Uterus (tissue), 4 donors: ENCODE results near the gene ST6GALNAC2. TPM values are rescaled to one million over a fixed set of nuclear protein-coding genes. Genes with fewer than 3 reads are reported as not detected.

Experiments used
- DNase-seq, 2 donors: peaks; one replicate each; pipeline ENCODE4 v3.0.0-alpha.2; 2019 to 2020
- H3K27ac ChIP-seq, 2 donors: fragments of 200-600 bp; sonication (generic); 1 replicate in 1 of 2; 2 replicates in 1 of 2; pipeline ENCODE4 v1.5.1; 2016 to 2018
- H3K27me3 ChIP-seq, 2 donors: fragments of 200-600 bp; sonication (generic); one replicate each; pipeline ENCODE4 v1.5.1; 2018 to 2019; ENCODE audit warnings: control low read depth in 1 of 2
- H3K36me3 ChIP-seq, 2 donors: fragments of 200-600 bp; sonication (generic); one replicate each; pipeline ENCODE4 v1.5.1; 2019; ENCODE audit warnings: control low read depth in 1 of 2
- H3K4me1 ChIP-seq, 2 donors: fragments of 200-600 bp; sonication (generic); one replicate each; pipeline ENCODE4 v1.5.1; 2018 to 2019; ENCODE audit warnings: control low read depth in 1 of 2
- H3K4me3 ChIP-seq, 2 donors: fragments of 200-600 bp; sonication (generic); 1 replicate in 1 of 2; 2 replicates in 1 of 2; pipeline ENCODE4 v1.5.1; 2018 to 2019; ENCODE audit warnings: mild to moderate bottlenecking in 1 of 2
- H3K9me3 ChIP-seq, 2 donors: fragments of 200-600 bp; sonication (generic); one replicate each; pipeline ENCODE4 v1.5.1; 2019; ENCODE audit warnings: control low read depth in 1 of 2
- CTCF ChIP-seq, 4 experiments: fragments of 200-600 bp in 2 of 4; fragments of 450-650 bp in 2 of 4; sonication (generic) in 2 of 4; IDR thresholded peaks; one replicate each; pipeline ENCODE4 v1.5.1; 2016 to 2019; ENCODE audit warnings: antibody characterized with exemption in 4 of 4, mild to moderate bottlenecking in 2 of 4, moderate library complexity in 1 of 4
- POLR2A ChIP-seq, 2 donors: fragments of 450-650 bp; IDR thresholded peaks; one replicate each; pipeline ENCODE4 v1.6.1; 2016; ENCODE audit warnings: antibody characterized with exemption in 2 of 2, mild to moderate bottlenecking in 1 of 2, moderate library complexity in 1 of 2
- intact Hi-C: fragments of 100-400 bp; cut with DNase I; formaldehyde crosslinking; loops from one replicate; pipeline ENCODE4 v1.15.1; 2023; ENCODE audit warnings: low total_unique reads
- total RNA-seq, 4 donors: library from RNA; depleted of rRNA in 3 of 4; stranded (reverse); fragments of >200 nt in 3 of 4; gene quantifications; one replicate each; pipeline versions ENCODE4 v1.1.0 to v1.2.4, GENCODE V29; 2014 to 2023
- donor health status: DM: yes; HTN: yes; CAD: no.

Gene ST6GALNAC2
- total RNA-seq, 4 donors from 2014 or later = 0.59 to 9.5 (median 5.3) TPM; not detected in 1

GRCh38 chr17:76569607-76570279, 15.9 kb downstream of the ST6GALNAC2 start:
- H3K4me1 ChIP-seq = no peaks in the 10 kb centered on the region
- no peak overlapping the region for H3K4me3 ChIP-seq
- TF ChIP-seq CTCF (IDR thresholded peaks at IDR 0.05) (no peak), POLR2A (IDR thresholded peaks at IDR 0.05) (no peak)
- no peaks in the 10 kb centered on the region for H3K36me3 ChIP-seq
- H3K9me3 ChIP-seq = no peaks in the 10 kb centered on the region
- DNase-seq = no peak
- H3K27me3 ChIP-seq = no peaks in the 10 kb centered on the region
- H3K27ac ChIP-seq = no peak overlapping the region
- intact Hi-C loops = no loop called here

- no peaks in the 10 kb centered on the region for H3K36me3 ChIP-seq
- H3K4me1 ChIP-seq = no peaks in the 10 kb centered on the region
- intact Hi-C loops = no loop called here
- H3K27me3 ChIP-seq = no peaks in the 10 kb centered on the region
- no peaks in the 10 kb centered on the region for H3K9me3 ChIP-seq
- DNase-seq = no peak
- no peak overlapping the region for H3K4me3 ChIP-seq
- H3K27ac ChIP-seq = no peak overlapping the region
- TF ChIP-seq POLR2A (IDR thresholded peaks at IDR 0.05) (no peak), CTCF (IDR thresholded peaks at IDR 0.05) (no peak)
Measured at GRCh38 chr17:76568811-76569221, 16.8 kb downstream of the ST6GALNAC2 start.

- no peak for TF ChIP-seq POLR2A (IDR thresholded peaks at IDR 0.05)
- no peak for TF ChIP-seq CTCF (IDR thresholded peaks at IDR 0.05)
- no peak for DNase-seq
- Histone ChIP-seq H3K9me3 (no peaks in the 10 kb centered on the region), H3K4me3 (no peak overlapping the region), H3K27ac (no peak overlapping the region), H3K36me3 (no peaks in the 10 kb centered on the region), H3K4me1 (no peaks in the 10 kb centered on the region), H3K27me3 (no peaks in the 10 kb centered on the region)
- intact Hi-C loops = no loop called here
Measured at GRCh38 chr17:76567634-76568432, 17.8 kb downstream of the ST6GALNAC2 start.

- Histone ChIP-seq H3K27me3 (no peaks in the 10 kb centered on the region), H3K9me3 (no peaks in the 10 kb centered on the region), H3K4me1 (peaks cover 0 to 1% of the 10 kb centered on the region in 2 donors), H3K27ac (no peak overlapping the region), H3K36me3 (no peaks in the 10 kb centered on the region), H3K4me3 (no peak overlapping the region)
- TF ChIP-seq CTCF (IDR thresholded peaks at IDR 0.05) (no peak), POLR2A (IDR thresholded peaks at IDR 0.05) (no peak)
- intact Hi-C loops = no loop called here
- DNase-seq = no peak
Measured at GRCh38 chr17:76566988-76567431, 18.6 kb downstream of the ST6GALNAC2 start.

GRCh38 chr17:76566613-76566943, 19.1 kb downstream of the ST6GALNAC2 start:
- no peak for DNase-seq
- peaks cover 0 to 5% of the 10 kb centered on the region in 2 donors for H3K4me1 ChIP-seq

More at GRCh38 chr17:76566613-76566943, 19.1 kb downstream of the ST6GALNAC2 start:
- intact Hi-C loops = no loop called here
- H3K36me3 ChIP-seq = no peaks in the 10 kb centered on the region
- no peak for TF ChIP-seq POLR2A (IDR thresholded peaks at IDR 0.05)
- TF ChIP-seq CTCF (IDR thresholded peaks at IDR 0.05) = no peak
- H3K9me3 ChIP-seq = no peaks in the 10 kb centered on the region
- no peak overlapping the region for H3K4me3 ChIP-seq
- no peak overlapping the region for H3K27ac ChIP-seq
- no peaks in the 10 kb centered on the region for H3K27me3 ChIP-seq
